NCI-H1436 treated with DMSO at 0.1 percent for 48 hours (cell line): ENCODE measurements around the gene MNT.
A peak's percentile ranks its signal among the peaks of the same experiment; 100 is the strongest.

ENCODE experiments used
- DNase-seq: peaks from one replicate; lab custom pipeline; 2025; lab: John Stamatoyannopoulos, UW

MNT gene

DNA sequence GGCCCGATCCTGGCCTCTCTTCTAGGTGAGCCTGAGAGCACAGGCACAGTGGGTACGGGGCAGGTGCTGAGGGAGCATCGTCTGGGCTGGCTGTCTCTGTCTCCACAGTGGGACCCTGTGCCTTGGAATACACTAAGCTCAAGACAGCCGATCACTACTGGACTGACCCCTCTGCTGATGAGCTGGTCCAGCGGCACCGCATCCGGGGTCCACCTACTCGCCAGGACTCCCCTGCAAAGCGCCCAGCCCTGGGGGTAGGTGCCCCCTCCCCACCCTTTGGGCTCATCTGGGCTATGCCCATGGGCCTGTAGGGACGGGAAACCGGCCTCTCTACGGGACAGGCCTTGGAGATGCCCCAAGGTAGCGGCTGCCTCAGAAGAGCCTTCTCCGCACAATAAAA lies 38.0 kb downstream of the MNT start:
- DNase-seq: no peak

DNA sequence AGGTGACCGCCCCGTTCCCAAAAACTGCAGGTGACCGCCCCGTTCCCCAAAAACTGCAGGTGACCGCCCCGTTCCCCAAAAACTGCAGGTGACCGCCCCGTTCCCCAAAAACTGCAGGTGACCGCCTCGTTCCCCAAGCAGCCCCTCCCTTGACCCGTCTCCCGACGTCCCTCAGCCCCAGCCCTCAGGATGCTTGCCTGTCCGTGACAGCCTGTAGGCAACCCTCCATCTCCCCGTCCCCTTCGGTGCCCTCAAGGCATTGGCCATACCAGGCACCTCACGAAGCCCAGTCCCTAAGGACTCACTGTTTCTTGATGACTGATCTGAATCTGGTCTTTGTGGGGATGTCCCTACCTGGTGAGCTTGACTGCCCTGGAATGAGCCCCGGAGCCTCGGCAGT lies 38.4 kb downstream of the MNT start:
- no peak for DNase-seq

DNA sequence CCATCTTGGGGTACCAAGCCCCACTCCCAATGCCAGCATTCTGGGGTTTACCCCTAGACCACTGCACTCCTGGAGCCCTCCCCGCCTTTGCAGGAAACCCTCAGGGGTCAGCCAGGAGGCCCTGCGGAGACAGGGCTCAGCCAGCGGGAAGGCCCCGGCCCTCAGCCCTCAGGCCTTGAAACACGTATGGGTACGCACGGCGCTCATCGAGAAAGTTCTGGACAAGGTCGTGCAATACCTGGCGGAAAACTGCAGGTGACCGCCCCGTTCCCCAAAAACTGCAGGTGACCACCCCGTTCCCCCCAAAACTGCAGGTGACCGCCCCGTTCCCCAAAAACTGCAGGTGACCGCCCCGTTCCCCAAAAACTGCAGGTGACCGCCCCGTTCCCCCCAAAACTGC lies 38.8 kb downstream of the MNT start:
- no peak for DNase-seq

DNA sequence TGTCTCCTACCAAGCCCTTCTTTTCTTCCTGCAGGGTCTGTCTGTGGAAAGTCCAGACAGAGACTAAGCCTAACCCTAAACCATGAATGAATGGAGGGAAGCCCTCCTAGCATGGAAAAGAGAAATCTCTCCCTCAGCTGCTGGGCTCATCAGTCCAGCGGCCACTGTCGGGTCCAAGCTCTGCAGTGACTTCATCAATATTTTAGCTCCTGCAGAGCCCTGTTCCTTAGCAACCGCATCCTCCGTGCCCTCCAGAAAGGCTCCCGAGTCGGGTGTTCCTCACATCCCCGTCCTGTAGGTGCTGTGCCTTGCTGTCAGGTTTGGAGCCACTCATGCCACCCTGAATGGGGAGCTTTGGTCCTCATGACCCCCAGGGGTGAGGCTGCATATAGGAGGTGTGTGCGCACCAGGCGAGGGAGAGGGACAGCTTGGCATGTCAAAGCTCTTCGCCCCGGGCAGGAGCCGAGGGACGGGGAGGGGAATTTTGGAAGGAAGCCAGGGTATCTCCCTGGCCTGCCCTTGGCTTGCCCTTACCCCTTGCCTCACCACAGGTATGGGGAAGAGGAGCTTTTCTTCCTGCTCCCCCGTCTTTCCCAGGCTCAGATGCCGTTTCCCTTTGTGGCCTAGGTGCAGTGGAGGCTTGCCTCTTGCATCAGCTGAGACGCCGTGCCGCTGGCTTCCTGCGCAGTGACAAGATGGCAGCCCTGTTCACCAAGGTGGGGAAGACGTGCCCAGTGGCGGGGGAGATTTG lies 39.7 kb downstream of the MNT start:
- DNase-seq: no peak

DNA sequence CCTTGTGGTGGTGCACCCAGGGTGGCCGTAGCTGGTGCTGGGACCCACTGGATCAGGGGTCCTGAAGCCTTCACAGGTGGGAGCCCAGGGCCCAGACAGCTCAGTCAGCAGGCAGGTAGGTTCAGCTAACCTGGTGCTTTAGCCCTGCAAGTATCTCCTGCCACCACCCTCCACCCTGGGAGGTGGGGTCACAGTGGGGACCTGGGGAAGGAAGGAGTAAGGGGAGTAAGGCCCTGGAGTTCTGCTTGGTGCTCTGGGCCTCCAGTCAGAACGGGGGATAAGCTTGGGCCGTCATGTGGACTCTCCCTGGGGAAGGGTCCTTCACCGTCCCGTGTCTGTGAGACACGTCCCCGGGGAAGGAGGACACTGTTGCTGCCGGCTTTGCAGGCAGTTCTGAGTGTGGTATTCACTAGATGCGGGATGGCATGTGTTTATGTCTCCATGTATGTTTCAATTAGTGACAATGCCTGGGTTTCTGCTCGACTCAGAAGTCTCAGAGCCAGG lies 42.9 kb downstream of the MNT start:
- DNase-seq: no peak

DNA sequence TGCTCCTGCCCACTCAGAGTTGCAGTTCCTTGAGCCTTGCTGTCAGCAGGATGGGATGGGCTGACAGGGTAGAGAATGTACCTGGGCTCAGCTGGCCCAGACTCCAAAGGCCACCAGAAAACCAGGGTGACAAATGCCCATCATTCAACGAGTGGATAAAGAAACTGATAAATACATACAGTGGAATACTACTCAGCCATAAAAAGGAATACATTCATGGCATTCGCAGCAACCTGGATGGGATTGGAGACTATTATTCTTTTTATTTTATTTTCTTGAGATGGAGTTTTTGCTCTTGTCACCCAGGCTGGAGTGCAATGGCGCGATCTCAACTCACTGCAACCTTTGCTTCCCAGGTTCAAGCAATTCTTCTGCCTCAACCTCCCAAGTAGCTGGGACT lies 43.6 kb downstream of the MNT start:
- DNase-seq: no peak

DNA sequence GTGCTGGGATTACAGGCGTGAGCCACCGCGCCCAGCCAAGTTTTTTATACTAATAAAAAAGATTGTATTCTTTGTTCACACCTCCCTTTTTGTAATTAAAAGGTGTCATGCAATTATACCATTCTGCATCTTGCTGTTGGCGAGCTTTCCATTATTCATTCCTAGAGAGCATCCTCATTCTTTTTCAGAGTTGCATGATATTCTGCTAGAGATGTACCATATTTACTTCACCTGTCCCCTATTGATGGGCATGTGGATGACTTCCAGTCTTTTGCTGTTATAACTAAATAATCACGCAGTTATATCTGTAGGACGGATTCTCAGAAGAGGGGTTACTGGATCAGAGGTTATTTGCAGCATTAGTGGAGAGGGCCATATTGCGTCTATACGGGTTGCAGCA lies 46.5 kb downstream of the MNT start:
- no peak for DNase-seq

DNA sequence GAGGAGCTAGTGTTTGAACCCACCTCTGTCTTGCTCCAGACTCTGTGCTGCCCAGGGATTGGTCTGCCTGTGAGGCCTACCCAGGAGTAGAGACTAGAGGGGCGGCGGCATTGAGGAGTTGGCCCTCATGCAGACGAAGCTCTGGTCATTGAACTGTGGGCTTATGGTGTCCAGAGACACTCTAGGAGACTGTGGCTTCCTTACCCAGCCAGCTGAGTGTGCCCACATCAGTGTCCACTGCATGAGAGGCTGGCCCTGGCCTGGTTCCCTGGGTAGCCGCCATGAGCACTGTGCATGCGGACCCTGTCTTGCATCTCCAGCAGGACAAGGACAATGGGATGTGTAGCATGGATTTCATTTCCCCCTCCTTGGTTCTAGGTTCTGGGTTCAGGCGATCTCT lies 49.6 kb downstream of the MNT start:
- DNase-seq: no peak

DNA sequence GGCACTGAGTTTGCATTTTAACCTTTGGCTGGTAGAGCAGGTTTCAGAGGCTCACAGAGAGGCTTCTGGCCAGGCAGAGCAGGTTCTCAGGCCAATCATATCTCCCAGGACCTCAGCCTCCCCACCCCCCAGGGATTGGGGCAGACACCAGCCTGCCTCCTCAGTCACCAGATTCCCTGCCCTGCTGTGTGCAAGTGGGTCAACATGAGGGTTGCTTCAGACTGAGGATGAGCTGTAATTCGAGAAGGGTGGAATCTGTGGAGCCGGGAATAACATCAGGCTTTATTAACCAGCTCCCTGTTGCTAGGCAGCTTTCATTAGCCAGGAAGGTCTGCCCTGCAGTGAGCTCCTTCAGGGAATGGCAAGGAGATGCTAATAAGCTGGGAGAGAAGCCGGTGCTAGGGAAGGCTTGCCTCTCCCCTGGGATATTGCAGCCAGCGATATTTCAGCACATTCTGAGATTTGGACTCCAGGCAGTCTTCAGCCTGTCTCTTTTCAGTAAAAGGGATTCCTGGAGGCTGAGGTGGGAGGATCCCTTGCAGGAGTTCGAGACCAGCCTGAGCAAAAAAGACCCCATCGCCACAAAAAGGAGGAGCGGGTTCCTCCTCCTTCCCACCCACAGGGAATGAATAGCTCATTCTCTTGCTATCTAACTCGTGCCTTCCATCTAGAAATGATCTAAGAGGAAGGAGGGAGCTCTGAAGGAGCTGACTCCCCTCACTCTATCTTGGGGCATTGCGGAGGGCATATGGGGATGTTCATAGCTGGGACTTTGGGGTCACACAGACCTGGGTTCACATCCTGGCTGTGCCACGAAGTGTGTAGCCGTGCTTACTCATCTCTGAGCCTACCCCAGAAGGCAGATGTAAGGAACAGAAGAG lies 52.8 kb downstream of the MNT start:
- DNase-seq: no peak

DNA sequence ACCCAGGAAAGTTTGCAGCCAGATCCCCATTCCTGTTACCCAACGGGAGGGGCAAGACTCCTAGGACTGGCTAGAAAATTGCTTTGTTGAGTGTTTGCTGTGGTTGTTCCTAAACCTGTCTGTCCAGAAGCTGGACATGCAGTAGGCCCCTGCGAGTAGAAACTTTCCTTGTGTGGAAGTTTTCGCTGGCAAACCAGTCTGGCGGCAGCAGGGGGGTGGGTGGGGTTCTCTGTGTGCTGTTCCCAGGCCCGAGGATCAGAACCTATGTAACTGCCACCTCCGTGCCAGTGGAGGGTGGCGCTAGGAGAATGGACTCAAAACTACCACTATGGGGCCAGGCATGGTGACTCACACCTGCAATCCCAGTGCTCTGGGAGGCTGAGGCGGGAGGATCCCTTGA lies 54.4 kb downstream of the MNT start:
- no peak for DNase-seq

DNA sequence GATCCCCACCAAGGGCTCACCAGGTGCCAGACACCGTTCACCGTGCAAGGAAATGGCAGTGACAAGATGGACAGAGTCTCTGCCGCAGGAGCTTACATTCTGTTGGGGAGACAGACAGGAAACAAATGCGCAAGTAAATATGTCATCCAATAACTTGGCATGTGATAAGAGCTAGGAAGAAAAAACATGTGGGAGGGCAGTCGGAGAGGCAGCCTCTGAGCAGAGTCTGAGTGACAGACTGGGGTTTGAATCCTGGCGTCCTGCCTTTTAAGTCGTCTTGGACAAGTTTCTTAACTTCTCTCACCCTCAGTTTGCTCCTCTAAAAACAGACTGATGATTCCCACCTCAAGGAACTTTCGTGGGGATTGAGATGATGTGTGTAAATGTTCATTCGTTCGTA lies 56.3 kb downstream of the MNT start:
- DNase-seq: no peak

DNA sequence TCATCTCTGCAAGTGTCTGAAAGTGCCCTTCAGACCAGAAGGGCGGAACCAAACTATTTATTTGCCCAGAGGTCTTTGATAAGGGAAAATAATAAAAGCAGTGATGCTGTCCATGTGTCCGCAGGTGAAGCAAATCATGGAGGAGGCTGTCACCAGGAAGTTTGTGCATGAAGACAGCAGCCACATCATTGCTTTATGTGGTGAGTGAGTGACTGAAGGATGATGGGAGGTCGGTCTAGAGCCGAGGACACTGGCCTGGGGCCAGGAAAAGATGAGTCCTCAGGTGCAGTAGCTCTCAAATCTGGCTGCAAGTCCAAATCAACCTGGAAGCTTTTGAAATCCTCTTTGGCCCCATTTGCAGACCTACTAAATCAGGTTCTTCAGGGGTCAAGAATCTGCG lies 57.4 kb downstream of the MNT start:
- no peak for DNase-seq

DNA sequence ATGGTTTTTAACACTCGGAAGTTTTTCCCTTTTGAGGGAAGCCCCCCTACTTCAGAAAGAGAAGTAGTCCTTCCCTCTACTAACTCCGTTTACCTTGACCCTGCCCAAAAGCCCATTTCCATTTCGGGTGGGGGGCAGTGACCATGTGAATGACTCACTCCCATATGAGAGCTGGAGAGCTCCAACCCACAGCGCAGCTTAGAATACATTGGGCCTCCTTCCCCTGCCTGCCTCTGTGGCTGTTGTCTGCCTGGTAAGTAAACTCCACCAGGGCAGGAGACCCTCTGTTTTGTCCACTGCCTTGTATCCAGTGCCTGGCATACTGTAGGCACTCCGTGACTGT lies 62.6 kb downstream of the MNT start:
- DNase-seq: no peak

DNA sequence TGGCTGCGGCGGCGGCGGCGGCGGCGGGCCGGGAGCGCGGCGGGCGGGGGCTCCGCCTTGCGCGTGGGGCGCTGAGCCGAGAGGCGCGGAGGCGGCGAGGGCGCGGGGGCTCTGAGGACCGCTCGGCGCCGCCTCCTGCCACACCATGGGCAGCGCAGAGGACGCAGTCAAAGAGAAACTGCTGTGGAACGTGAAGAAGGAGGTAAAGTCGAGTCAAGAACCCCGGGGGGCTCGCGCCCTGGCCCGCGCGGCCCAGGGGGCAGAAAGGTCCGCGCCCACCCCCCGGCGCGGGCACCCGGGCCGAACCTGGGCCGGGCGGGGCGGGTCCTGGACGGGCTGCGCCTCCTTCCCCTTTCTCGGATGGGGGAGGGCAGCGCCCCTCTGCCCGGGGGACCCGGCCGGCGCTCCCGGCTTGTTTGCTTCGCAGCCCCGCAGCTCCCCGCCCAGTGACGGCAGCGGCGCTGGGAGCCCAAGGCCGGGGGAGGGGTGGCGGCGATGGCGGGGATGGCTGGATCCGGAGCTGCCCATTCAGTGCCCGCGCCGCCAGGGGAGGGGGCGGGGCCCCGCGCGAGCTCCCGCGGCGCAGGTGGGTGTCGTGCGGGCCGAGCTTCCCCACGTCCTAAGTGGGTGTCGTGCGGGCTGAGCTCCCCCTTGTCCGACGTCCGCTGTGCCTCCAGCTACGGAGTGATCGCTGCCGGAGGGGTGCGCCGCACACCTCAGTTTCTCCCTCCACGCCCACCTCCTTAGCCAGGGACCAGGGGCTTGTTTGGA lies 63.1 kb downstream of the MNT start:
- no peak for DNase-seq

DNA sequence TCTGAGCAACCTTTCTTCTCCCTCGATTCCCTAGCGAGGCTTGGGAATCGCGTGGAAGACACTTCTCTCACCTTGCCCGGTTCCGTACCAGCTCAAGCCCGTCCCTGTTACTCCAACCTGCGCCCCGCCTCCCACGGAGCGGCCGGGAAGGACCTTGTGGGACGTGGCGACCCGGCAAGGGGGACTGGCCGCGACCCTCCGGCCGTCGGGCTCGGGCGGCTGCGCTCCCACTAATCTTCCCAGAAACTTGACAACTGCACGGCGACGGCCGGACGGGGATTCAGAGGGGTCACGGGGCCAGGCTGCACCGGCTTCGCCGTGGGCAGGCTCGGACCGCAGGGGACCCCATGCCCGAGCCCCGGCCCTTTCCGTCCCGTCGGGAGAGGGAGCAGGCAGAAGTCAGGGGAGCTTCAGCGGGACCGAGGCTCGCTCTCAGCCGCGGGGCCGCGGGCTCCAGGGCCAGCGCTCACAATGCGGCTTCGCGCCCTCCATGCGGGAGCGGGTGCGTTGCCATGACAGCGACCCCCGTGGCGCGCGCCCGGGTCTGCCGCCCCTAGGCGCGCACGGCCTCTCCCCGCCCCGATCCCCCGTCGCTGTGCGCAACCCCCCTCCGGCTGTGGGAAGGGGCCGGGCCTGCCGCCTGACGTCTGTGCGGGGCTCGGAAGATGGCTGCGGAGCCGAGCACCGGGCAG lies 63.9 kb downstream of the MNT start, which contains the start of gene SGSM2:
Gene SGSM2 (plus strand): TSS at position 650 of the 692 bp plus-strand sequence. CDS start 188 bp downstream, outside the sequence.
- DNase-seq: no peak

DNA sequence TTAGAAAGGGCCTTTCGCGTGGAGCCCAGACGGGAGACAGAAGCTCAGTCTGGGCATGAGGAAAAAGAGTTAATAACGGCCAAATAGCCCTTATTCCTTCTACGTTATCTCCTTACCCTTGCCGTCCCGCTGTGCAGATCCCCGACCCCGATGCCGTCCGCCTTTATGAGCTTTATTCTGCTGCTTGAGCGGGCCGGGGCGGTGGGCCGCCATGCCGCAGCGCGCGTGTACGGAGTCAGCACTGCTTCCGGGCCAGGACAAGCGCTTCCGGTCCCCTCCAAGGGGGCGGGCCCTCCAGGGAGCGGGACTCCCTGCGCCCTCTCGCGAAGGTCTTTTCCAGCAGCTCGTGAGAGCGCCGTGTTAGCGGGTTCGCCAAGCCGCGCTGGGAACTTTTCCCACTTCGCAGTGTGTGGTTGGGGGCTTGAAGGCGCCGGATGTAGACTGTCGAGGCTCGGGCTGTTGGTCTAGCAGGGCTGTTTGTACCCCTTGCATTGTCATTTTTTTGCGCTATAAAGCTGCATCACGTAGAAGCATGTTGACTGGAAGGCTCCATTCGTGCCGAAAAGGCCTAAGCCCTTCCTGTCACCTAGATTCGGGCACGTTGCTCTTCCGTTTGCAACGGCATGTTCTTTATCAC lies 64.5 kb downstream of the MNT start, which contains the start of gene TSR1:
Gene TSR1 (minus strand): TSS at position 243 of the 637 bp plus-strand sequence. CDS start 30 bp downstream, at position 213.
- peak; percentile 18 for DNase-seq

DNA sequence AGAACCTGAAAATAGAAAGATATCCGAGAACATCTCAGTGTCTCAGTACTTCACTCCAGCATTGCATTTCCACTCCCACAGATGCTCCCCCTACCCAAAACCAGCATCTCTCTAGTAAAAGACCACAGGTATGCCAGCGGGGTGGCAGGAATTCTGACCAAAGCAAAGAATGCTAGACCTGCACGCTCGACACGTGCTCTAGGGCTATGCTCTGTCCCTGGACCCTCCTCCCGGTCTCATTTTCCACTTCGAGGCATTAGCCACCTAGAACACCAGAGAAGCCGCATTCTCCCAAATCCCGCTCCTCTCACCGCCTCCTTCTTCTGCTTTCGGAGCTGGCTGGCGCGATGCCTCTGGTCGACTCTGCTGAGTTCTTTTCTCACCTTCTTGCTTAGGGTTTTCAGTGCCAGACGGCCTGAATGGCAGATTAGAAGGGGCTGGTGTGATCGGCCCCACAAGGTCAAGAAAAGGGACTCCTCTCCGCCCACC lies 65.1 kb downstream of the MNT start:
- no peak for DNase-seq
